ENCODE data around the gene SIMC1.

SIMC1 gene

GRCh38 chr5:176342766-176343458 lies 104.7 kb downstream of the SIMC1 start:
- no peak overlapping the region for H3K27ac ChIP-seq (ENCODE audit: low read length)
- no peak overlapping the region for H2AFZ ChIP-seq (ENCODE audit: low read length)
- H3F3A ChIP-seq (ENCODE audit: insufficient read depth, low read length): no peaks in the 10 kb centered on the region
- no peaks in the 10 kb centered on the region for H3K79me2 ChIP-seq (ENCODE audit: low read length)
- no peak overlapping the region for H3K9ac ChIP-seq (ENCODE audit: low read length)
- no peaks in the 10 kb centered on the region for H3K36me3 ChIP-seq (replicated peaks; ENCODE audit: insufficient read depth, low read length)
- TF ChIP-seq EZH2 (optimal IDR thresholded peaks at IDR 0.05; ENCODE audit: low read depth, low read length) (no peak), EZH2phosphoT487 (IDR thresholded peaks at IDR 0.05; ENCODE audit: low read length) (no peak), CTCF (IDR thresholded peaks at IDR 0.05; ENCODE audit: low read length) (no peak)
- no peaks in the 10 kb centered on the region for H3K27me3 ChIP-seq (replicated peaks; ENCODE audit: insufficient read depth, low read length)
- no peaks in the 10 kb centered on the region for H4K20me1 ChIP-seq (ENCODE audit: insufficient read depth, low read length)
- no peaks in the 10 kb centered on the region for H3K9me3 ChIP-seq (replicated peaks; ENCODE audit: insufficient read depth, low read length)
- H3K4me1 ChIP-seq (ENCODE audit: low read length): no peaks in the 10 kb centered on the region
- no peak for DNase-seq
- no peaks in the 10 kb centered on the region for H3K9me2 ChIP-seq (replicated peaks; ENCODE audit: insufficient read depth, low read length)
- no peak overlapping the region for H3K4me3 ChIP-seq (ENCODE audit: low read length)
- no peak overlapping the region for H3K4me2 ChIP-seq (ENCODE audit: low read depth, low read length)

- H4K20me1 ChIP-seq (ENCODE audit: insufficient read depth, low read length): no peaks in the 10 kb centered on the region
- H3K9me2 ChIP-seq (replicated peaks; ENCODE audit: insufficient read depth, low read length): no peaks in the 10 kb centered on the region
- TF ChIP-seq EZH2 (optimal IDR thresholded peaks at IDR 0.05; ENCODE audit: low read depth, low read length) (no peak), CTCF (IDR thresholded peaks at IDR 0.05; ENCODE audit: low read length) (no peak), EZH2phosphoT487 (IDR thresholded peaks at IDR 0.05; ENCODE audit: low read length) (no peak)
- no peak overlapping the region for H3K27ac ChIP-seq (ENCODE audit: low read length)
- H3F3A ChIP-seq (ENCODE audit: insufficient read depth, low read length): no peaks in the 10 kb centered on the region
- no peaks in the 10 kb centered on the region for H3K36me3 ChIP-seq (replicated peaks; ENCODE audit: insufficient read depth, low read length)
- no peak overlapping the region for H2AFZ ChIP-seq (ENCODE audit: low read length)
- no peaks in the 10 kb centered on the region for H3K9me3 ChIP-seq (replicated peaks; ENCODE audit: insufficient read depth, low read length)
- no peak overlapping the region for H3K4me3 ChIP-seq (ENCODE audit: low read length)
- no peak overlapping the region for H3K4me2 ChIP-seq (ENCODE audit: low read depth, low read length)
- H3K79me2 ChIP-seq (ENCODE audit: low read length): peaks cover 19% of the 10 kb centered on the region
- H3K9ac ChIP-seq (ENCODE audit: low read length): no peak overlapping the region
- H3K4me1 ChIP-seq (ENCODE audit: low read length): no peaks in the 10 kb centered on the region
- no peaks in the 10 kb centered on the region for H3K27me3 ChIP-seq (replicated peaks; ENCODE audit: insufficient read depth, low read length)
- DNase-seq: no peak
Measured at GRCh38 chr5:176350416-176350815, 112.2 kb downstream of the SIMC1 start.

GRCh38 chr5:176352116-176352878 lies 114.1 kb downstream of the SIMC1 start:
- H3K4me2 ChIP-seq (ENCODE audit: low read depth, low read length): no peak overlapping the region
- H3K79me2 ChIP-seq (ENCODE audit: low read length): peaks cover 33% of the 10 kb centered on the region
- no peak overlapping the region for H3K9ac ChIP-seq (ENCODE audit: low read length)

More at GRCh38 chr5:176352116-176352878, 114.1 kb downstream of the SIMC1 start:
- H3K36me3 ChIP-seq (replicated peaks; ENCODE audit: insufficient read depth, low read length): no peaks in the 10 kb centered on the region
- H3K27me3 ChIP-seq (replicated peaks; ENCODE audit: insufficient read depth, low read length): no peaks in the 10 kb centered on the region
- H2AFZ ChIP-seq (ENCODE audit: low read length): no peak overlapping the region
- no peaks in the 10 kb centered on the region for H3K9me2 ChIP-seq (replicated peaks; ENCODE audit: insufficient read depth, low read length)
- no peaks in the 10 kb centered on the region for H4K20me1 ChIP-seq (ENCODE audit: insufficient read depth, low read length)
- H3K4me3 ChIP-seq (ENCODE audit: low read length): no peak overlapping the region
- TF ChIP-seq EZH2 (optimal IDR thresholded peaks at IDR 0.05; ENCODE audit: low read depth, low read length) (no peak), CTCF (IDR thresholded peaks at IDR 0.05; ENCODE audit: low read length) (no peak), EZH2phosphoT487 (IDR thresholded peaks at IDR 0.05; ENCODE audit: low read length) (no peak)
- DNase-seq: no peak
- H3K27ac ChIP-seq (ENCODE audit: low read length): no peak overlapping the region
- no peaks in the 10 kb centered on the region for H3K4me1 ChIP-seq (ENCODE audit: low read length)
- H3F3A ChIP-seq (ENCODE audit: insufficient read depth, low read length): no peaks in the 10 kb centered on the region
- no peaks in the 10 kb centered on the region for H3K9me3 ChIP-seq (replicated peaks; ENCODE audit: insufficient read depth, low read length)

Data from MM.1S (cell line).